ENCODE data around the gene HSD11B1L.

DNA sequence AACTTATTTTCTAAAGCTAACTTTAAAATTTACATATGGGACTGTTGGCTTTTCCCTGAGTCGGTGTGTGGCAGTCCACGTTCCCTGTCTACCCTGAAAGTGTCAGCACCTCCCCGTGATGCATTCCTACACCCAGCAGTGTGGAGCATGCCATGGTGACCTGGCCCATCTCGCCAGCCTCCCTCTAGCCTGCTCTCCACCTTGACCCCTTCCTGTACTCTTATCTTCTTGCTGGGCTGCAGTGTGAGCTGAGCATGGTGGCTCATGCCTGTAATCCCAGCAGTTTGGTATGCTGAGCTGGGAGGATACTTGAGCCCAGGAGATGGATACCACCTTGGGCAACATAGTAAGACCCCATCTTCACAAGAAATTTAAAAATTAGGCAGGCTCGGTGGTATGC, 25.9 kb upstream of the HSD11B1L start:
- no peak for TF ChIP-seq SP2 (tag by site-specific recombination; IDR thresholded peaks at IDR 0.05)
- TF ChIP-seq ZNF707 (tag by site-specific recombination; IDR thresholded peaks at IDR 0.05), result no peak
